Effector memory CD4-positive, alpha-beta T cell (primary cell): ENCODE results near the gene OR8D4.

Experiments used
- DNase-seq, 3 donors: peaks; one replicate each; pipeline ENCODE4 v3.0.0-alpha.2; 2020
- H3K27ac ChIP-seq: 2 replicates; pipeline ENCODE4 v1.7.0; 2013; ENCODE audit warnings: mild to moderate bottlenecking, low read length, moderate library complexity; ENCODE audit not compliant: insufficient read depth, poor library complexity, severe bottlenecking
- H3K27me3 ChIP-seq: replicated peaks from 2 replicates; pipeline ENCODE4 v1.7.0; 2013; ENCODE audit warnings: mild to moderate bottlenecking, low read length; ENCODE audit not compliant: insufficient read depth, control insufficient read depth, poor library complexity, severe bottlenecking
- H3K36me3 ChIP-seq: 2 replicates; pipeline ENCODE4 v1.7.0; 2013; ENCODE audit warnings: mild to moderate bottlenecking, low read length, moderate library complexity; ENCODE audit not compliant: control insufficient read depth, insufficient read depth
- H3K4me1 ChIP-seq: 2 replicates; pipeline ENCODE4 v1.7.0; 2013; ENCODE audit warnings: low read length, mild to moderate bottlenecking; ENCODE audit not compliant: control insufficient read depth, insufficient read depth, poor library complexity, severe bottlenecking
- H3K4me3 ChIP-seq: 2 replicates; pipeline ENCODE4 v1.7.0; 2013; ENCODE audit warnings: low read length, low read depth, mild to moderate bottlenecking; ENCODE audit not compliant: insufficient read depth, poor library complexity, severe bottlenecking
- H3K9me3 ChIP-seq: 2 replicates; pipeline ENCODE4 v1.7.0; 2013; ENCODE audit warnings: mild to moderate bottlenecking, low read length, moderate library complexity; ENCODE audit not compliant: control insufficient read depth

Gene OR8D4

DNA sequence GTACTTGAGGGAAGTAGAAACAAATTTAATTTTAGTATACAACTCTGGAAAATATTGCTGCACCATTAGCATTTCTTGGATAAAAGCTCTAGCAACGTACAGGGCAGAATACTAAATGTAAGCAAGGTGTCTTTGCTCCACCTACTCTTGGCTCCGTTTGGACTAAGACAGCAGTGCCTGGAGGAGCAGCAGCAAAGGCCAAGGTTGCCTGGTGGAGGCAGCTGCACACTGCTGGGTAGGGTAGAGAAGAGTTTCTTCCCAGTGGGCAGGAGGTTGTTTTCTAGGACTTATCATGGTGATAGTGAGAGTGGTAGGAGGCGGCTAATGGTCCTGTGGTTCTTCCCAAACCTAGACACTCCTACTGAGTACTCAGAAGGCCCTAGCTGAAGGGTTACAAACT, 2.2 kb upstream of the OR8D4 start:
- no peak for DNase-seq
- no peak overlapping the region for H3K4me3 ChIP-seq
- no peaks in the 10 kb centered on the region for H3K36me3 ChIP-seq
- no peaks in the 10 kb centered on the region for H3K9me3 ChIP-seq
- H3K27ac ChIP-seq, result no peak overlapping the region
- no peaks in the 10 kb centered on the region for H3K27me3 ChIP-seq
- H3K4me1 ChIP-seq, result no peaks in the 10 kb centered on the region

DNA sequence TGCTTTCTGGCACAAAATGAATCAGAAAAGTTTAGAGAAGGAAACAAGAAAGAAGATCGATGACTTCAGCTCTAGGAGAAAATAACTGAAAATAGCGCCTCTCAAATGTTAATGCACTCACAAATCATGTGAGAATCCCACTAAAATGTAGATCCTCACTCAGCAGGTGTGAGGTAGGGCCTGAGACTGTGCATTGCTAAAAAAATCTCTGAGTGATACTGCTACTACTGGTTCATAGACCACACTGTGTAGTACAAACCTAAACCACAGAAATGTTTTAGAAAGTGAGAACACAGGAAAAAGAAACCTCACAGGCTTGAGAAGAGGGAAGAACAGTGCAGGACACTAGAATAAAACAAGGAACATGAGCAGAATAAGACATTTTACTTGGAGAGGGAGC, 2.0 kb downstream of the OR8D4 start:
- Histone ChIP-seq H3K4me1 (no peaks in the 10 kb centered on the region), H3K9me3 (no peaks in the 10 kb centered on the region)

DNA sequence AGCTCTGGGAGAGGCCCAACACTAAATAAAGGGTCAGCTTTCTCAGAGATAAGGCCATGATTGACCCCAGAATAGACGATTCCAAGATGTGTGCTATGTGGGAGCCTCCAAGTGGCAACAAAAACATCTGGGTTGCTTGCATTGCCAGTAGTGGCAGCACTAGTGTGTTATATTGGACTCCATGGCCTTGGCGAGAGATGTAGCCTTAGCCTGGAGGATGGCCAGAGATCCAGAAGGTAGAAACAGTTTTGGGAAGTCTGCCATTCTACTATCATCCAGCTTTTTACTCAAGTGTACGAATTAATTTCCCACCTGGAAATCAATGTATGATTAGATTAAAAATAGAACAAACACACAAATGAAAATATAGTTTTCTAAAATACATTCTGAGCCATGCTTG, 3.0 kb downstream of the OR8D4 start:
- Histone ChIP-seq H3K36me3 (no peaks in the 10 kb centered on the region), H3K4me1 (no peaks in the 10 kb centered on the region), H3K9me3 (no peaks in the 10 kb centered on the region), H3K27me3 (no peaks in the 10 kb centered on the region), H3K27ac (no peak overlapping the region), H3K4me3 (no peak overlapping the region)
- DNase-seq, result no peak

More for the DNA sequence above, 2.0 kb downstream of the OR8D4 start:
- DNase-seq, result no peak
- no peak overlapping the region for H3K4me3 ChIP-seq
- no peaks in the 10 kb centered on the region for H3K27me3 ChIP-seq
- no peaks in the 10 kb centered on the region for H3K36me3 ChIP-seq
- H3K27ac ChIP-seq, result no peak overlapping the region

DNA sequence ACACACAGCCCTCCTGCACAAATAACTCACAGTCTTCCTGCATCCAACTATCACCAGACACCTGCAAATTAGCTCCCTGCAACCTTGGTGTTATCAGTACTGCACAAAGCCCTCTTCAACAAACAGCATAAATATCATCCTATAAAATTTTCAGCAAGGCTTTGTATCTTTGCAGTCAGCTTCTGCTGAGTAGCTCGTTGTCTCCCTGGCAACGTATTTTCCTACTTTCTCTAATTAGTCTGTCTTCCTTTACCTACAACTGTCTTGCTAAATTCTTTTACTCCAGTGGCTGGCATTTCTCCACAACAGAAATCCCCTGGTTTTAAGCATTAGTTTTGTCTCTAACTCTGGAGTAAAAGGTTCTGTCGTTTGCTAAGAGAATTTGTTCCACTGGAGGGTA, 3.9 kb downstream of the OR8D4 start:
- Histone ChIP-seq H3K27me3 (no peaks in the 10 kb centered on the region), H3K4me1 (no peaks in the 10 kb centered on the region), H3K9me3 (no peaks in the 10 kb centered on the region), H3K4me3 (no peak overlapping the region), H3K27ac (no peak overlapping the region), H3K36me3 (no peaks in the 10 kb centered on the region)
- DNase-seq, result no peak

DNA sequence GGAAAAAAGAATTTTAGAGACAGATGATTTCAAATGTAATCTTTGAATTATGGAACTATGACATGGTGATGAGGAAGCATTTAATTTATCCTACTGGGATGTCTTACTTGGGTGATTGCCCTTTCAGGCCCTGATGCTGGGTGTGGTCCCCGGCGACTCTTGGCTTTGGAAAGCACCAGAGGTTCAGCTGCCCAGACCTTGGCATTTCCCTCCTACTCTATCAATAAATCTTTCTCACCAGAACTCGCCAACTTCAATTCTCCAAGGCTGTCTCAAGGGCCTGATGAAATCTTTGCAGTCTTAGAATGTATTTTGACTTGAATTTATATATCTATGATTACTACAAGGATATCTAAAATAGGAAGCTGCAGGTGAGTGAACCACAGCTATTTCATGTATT, 19.0 kb downstream of the OR8D4 start:
- no peaks in the 10 kb centered on the region for H3K9me3 ChIP-seq
- no peak overlapping the region for H3K27ac ChIP-seq
- DNase-seq, result no peak
- no peaks in the 10 kb centered on the region for H3K36me3 ChIP-seq
- no peaks in the 10 kb centered on the region for H3K27me3 ChIP-seq
- H3K4me1 ChIP-seq, result no peaks in the 10 kb centered on the region
- H3K4me3 ChIP-seq, result no peak overlapping the region

DNA sequence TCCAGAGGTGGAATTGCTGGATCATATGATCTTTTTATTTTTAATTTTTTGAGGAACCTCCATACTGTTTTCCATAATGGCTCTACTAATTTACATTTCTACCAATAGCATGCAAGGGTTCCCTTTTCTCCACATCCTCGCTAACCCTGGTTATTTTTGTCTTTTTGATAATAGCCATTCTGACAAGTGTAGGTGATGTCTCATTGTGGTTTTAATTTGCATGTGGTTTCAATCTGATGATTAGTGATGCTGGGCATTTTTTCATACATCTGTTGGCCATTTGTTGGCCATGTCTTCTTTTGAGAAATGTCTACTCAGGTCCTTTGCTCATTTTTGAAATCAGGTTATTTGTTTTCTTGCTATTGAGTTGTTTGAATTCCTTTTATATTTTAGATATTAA, 22.1 kb downstream of the OR8D4 start:
- H3K27me3 ChIP-seq, result no peaks in the 10 kb centered on the region
- no peaks in the 10 kb centered on the region for H3K36me3 ChIP-seq
- H3K9me3 ChIP-seq, result no peaks in the 10 kb centered on the region
- no peaks in the 10 kb centered on the region for H3K4me1 ChIP-seq
- DNase-seq, result no peak
- H3K4me3 ChIP-seq, result no peak overlapping the region
- H3K27ac ChIP-seq, result no peak overlapping the region

DNA sequence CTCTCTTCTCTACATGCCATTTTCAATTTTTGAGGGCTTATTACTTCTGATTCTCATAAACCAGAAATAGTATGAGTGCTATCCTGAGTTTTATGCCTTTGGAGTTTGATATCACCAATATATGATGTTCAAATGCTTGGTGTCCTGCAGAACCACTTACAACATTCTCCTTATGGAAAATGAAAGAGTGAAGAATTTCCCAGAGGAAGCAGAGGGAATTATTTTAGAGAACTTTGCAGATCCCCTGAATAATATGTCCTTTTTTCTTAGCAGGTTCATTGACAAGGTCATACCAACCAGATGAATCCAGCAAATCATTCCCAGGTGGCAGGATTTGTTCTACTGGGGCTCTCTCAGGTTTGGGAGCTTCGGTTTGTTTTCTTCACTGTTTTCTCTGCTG, 37.4 kb downstream of the OR8D4 start, which contains the start of gene OR4D5:
Gene OR4D5, plus strand, starts transcription at position 301 of the 400 bp plus-strand sequence. Its CDS starts 0 bp downstream, at position 301.
- H3K36me3 ChIP-seq, result no peaks in the 10 kb centered on the region
- H3K4me3 ChIP-seq, result no peak within 1 kb of the TSS
- H3K27me3 ChIP-seq, result no peaks in the 10 kb centered on the region
- no peaks in the 10 kb centered on the region for H3K4me1 ChIP-seq
- H3K27ac ChIP-seq, result no peak within 1 kb of the TSS
- no peak for DNase-seq
- H3K9me3 ChIP-seq, result no peaks in the 10 kb centered on the region

DNA sequence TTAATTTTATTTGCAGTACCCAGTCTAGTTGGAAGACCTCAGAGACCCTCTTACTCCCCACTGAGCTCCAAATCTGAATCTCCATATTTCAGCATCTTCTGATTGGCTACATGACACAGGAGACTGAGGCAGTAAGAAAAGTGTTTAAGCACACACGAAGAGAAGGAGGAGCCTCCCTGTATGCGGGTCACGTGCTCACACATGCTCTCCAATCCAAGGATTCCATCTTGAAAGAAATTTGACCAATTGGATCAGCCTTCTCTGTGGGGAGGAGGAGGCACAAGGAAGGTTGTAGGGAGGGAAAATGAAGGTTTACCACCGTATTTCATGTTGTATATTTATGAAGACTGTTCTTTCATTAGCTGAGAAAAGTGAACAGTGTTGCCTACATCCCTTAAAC, 40.4 kb downstream of the OR8D4 start:
- Histone ChIP-seq H3K27me3 (no peaks in the 10 kb centered on the region), H3K27ac (no peak overlapping the region), H3K36me3 (no peaks in the 10 kb centered on the region), H3K9me3 (no peaks in the 10 kb centered on the region), H3K4me1 (no peaks in the 10 kb centered on the region), H3K4me3 (no peak overlapping the region)
- no peak for DNase-seq

DNA sequence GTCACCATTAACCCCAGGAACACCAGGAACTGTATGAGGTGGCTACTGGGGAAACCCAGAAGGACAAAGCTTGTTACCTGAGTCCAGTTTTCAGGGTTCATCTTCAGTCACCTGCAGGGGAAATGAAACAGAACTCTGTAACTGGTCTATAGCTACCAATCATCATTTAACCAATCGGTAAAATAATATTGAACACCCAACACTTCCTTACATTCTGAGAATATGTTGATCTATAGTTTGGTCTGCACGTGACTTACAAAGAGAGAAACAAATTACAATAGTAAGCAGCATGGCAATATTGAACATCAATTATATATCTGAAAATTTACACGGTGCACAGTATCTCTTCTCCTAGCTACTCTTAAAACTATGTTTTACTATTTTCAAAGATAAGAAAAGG, 41.8 kb downstream of the OR8D4 start, which contains the start of gene OR6T1:
Gene OR6T1, minus strand, starts transcription at position 101 of the 400 bp plus-strand sequence. Its CDS starts 0 bp downstream, at position 101.
- Histone ChIP-seq H3K9me3 (no peaks in the 10 kb centered on the region), H3K36me3 (no peaks in the 10 kb centered on the region), H3K4me3 (no peak within 1 kb of the TSS), H3K27ac (no peak within 1 kb of the TSS), H3K27me3 (no peaks in the 10 kb centered on the region), H3K4me1 (no peaks in the 10 kb centered on the region)
- no peak for DNase-seq

DNA sequence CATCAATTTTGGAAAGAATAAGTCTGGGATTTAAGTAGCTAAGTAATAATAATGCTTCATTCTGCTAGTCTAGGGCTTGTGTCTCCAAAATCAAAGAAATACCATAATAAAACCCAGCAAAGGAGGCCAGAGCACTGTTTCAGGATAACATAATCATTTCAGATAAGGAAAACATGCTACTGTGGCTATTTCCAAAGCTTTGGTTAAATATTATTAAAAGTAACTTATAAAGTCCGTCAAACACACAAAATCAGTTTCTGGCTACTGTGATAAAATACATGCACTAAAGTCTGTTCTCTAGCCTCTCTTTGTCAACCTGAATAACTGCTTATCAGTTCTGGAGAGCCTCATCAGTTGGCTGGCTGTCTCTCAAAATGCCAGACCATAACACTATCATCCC, 43.2 kb downstream of the OR8D4 start:
- H3K9me3 ChIP-seq, result no peaks in the 10 kb centered on the region
- H3K4me1 ChIP-seq, result no peaks in the 10 kb centered on the region
- no peak overlapping the region for H3K4me3 ChIP-seq
- no peaks in the 10 kb centered on the region for H3K27me3 ChIP-seq
- no peak overlapping the region for H3K27ac ChIP-seq
- no peaks in the 10 kb centered on the region for H3K36me3 ChIP-seq
- no peak for DNase-seq

DNA sequence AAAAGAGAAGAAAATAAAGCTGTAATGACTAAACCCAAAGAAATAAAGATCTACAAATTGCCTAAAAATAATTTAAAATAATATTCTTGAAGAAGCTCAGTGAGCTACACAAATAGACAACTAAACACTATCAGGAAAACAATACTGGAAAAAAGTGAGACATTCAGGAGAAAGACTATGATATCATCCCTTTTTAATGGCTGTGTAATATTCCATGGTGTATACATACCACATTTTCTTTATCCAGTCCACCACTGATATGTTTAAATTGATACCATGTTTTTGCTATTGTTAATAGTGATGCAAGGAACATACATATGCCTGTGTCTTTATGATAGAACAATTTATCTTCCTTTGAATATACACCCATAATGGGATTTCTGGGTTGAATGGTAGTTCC, 54.8 kb downstream of the OR8D4 start:
- Histone ChIP-seq H3K27me3 (no peaks in the 10 kb centered on the region), H3K4me3 (no peak overlapping the region), H3K36me3 (no peaks in the 10 kb centered on the region), H3K27ac (no peak overlapping the region), H3K4me1 (no peaks in the 10 kb centered on the region), H3K9me3 (no peaks in the 10 kb centered on the region)
- no peak for DNase-seq
